ENCODE results near the gene DIPK1B. TPM values are rescaled to one million over a fixed set of nuclear protein-coding genes. Genes with fewer than 3 reads are reported as not detected.

Gene DIPK1B
- total RNA-seq, 4 donors from 2014 or later: 7.8 to 24.4 (median 11.2) TPM

- H3K4me1 ChIP-seq: peaks cover 0 to 7% (median 0%) of the 10 kb centered on the region in 3 donors
- no peaks in the 10 kb centered on the region for H3K36me3 ChIP-seq
- no peaks in the 10 kb centered on the region for H3K9me3 ChIP-seq
- no peak for TF ChIP-seq CTCF (IDR thresholded peaks at IDR 0.05)
- no peak for TF ChIP-seq POLR2AphosphoS5 (IDR thresholded peaks at IDR 0.05)
- TF ChIP-seq POLR2A (IDR thresholded peaks at IDR 0.05): no peak
- no peak for TF ChIP-seq EP300 (IDR thresholded peaks at IDR 0.05)
- WGBS, 2 donors (ENCODE audit: low coverage in 1 of 2): 78 to 83% methylated on average over 9 to 11 of the region's 11 CpGs
- H3K4me3 ChIP-seq: no peak overlapping the region
- no peak overlapping the region for H3K27ac ChIP-seq
- peaks cover 47% of the 10 kb centered on the region for H3K27me3 ChIP-seq
- no peak for ATAC-seq
Observed at GRCh38 chr9:136698635-136699246, 13.6 kb upstream of the DIPK1B start.

GRCh38 chr9:136700304-136700703, 12.1 kb upstream of the DIPK1B start:
- TF ChIP-seq CTCF (IDR thresholded peaks at IDR 0.05) (no peak), POLR2AphosphoS5 (IDR thresholded peaks at IDR 0.05) (peak; percentile 41)
- WGBS, 2 donors (ENCODE audit: low coverage in 1 of 2): 27 to 48% methylated on average over 7 to 8 of the region's 13 CpGs
- Histone ChIP-seq H3K4me1 (no peaks in the 10 kb centered on the region), H3K9me3 (no peaks in the 10 kb centered on the region), H3K4me3 (no peak overlapping the region), H3K36me3 (no peaks in the 10 kb centered on the region), H3K27me3 (peaks cover 47% of the 10 kb centered on the region), H3K27ac (no peak overlapping the region)
- no peak for ATAC-seq

GRCh38 chr9:136700959-136701667, 11.3 kb upstream of the DIPK1B start:
- Histone ChIP-seq H3K9me3 (no peaks in the 10 kb centered on the region), H3K36me3 (no peaks in the 10 kb centered on the region), H3K4me3 (no peak overlapping the region), H3K27me3 (peaks cover 46% of the 10 kb centered on the region), H3K27ac (no peak overlapping the region), H3K4me1 (no peaks in the 10 kb centered on the region)
- ATAC-seq: no peak
- no peak for TF ChIP-seq POLR2AphosphoS5 (IDR thresholded peaks at IDR 0.05)
- no peak for TF ChIP-seq CTCF (IDR thresholded peaks at IDR 0.05)
- TF ChIP-seq POLR2A (IDR thresholded peaks at IDR 0.05): no peak
- TF ChIP-seq EP300 (IDR thresholded peaks at IDR 0.05): no peak
- 32 to 80% methylated on average over 1 to 8 of the region's 38 CpGs for WGBS, 2 donors (ENCODE audit: low coverage in 1 of 2)

GRCh38 chr9:136701668-136702053, 10.7 kb upstream of the DIPK1B start:
- Histone ChIP-seq H3K27ac (no peak overlapping the region), H3K36me3 (no peaks in the 10 kb centered on the region), H3K27me3 (peaks cover 41% of the 10 kb centered on the region), H3K9me3 (no peaks in the 10 kb centered on the region), H3K4me3 (no peak overlapping the region), H3K4me1 (no peaks in the 10 kb centered on the region)
- no peak for ATAC-seq
- no peak for TF ChIP-seq POLR2A (IDR thresholded peaks at IDR 0.05)
- TF ChIP-seq EP300 (IDR thresholded peaks at IDR 0.05): no peak
- TF ChIP-seq POLR2AphosphoS5 (IDR thresholded peaks at IDR 0.05): no peak
- TF ChIP-seq CTCF (IDR thresholded peaks at IDR 0.05): no peak
- WGBS, 2 donors (ENCODE audit: low coverage in 1 of 2): no CpG with 5 or more reads among the region's 10 CpGs
